ENCODE results near the gene TBC1D17.

TBC1D17 gene

GRCh38 chr19:49880162-49880869 lies 2.8 kb downstream of the TBC1D17 start:
- DNase-seq, result no peak
- Histone ChIP-seq H3K9me2 (replicated peaks; ENCODE audit: insufficient read depth, low read length) (no peaks in the 10 kb centered on the region), H3K27me3 (replicated peaks; ENCODE audit: insufficient read depth, low read length) (no peaks in the 10 kb centered on the region), H3K9ac (ENCODE audit: low read length) (no peak overlapping the region), H3K4me3 (ENCODE audit: low read length) (no peak overlapping the region), H3K36me3 (replicated peaks; ENCODE audit: insufficient read depth, low read length) (no peaks in the 10 kb centered on the region; the same call in 1 of the 2 replicates), H3K79me2 (ENCODE audit: low read length) (peaks cover 27% of the 10 kb centered on the region), H3K27ac (ENCODE audit: low read length) (no peak overlapping the region), H3K4me2 (ENCODE audit: low read depth, low read length) (no peak overlapping the region), H3K9me3 (replicated peaks; ENCODE audit: insufficient read depth, low read length) (no peaks in the 10 kb centered on the region), H2AFZ (ENCODE audit: low read length) (no peak overlapping the region), H3K4me1 (ENCODE audit: low read length) (peaks cover 3% of the 10 kb centered on the region; the same call in 1 of the 2 replicates), H3F3A (ENCODE audit: insufficient read depth, low read length) (peaks cover 4% of the 10 kb centered on the region; the same call in 1 of the 2 replicates), H4K20me1 (ENCODE audit: insufficient read depth, low read length) (no peaks in the 10 kb centered on the region)
- TF ChIP-seq EZH2phosphoT487 (IDR thresholded peaks at IDR 0.05; ENCODE audit: low read length), result no peak
- TF ChIP-seq CTCF (IDR thresholded peaks at IDR 0.05; ENCODE audit: low read length), result no peak
- TF ChIP-seq EZH2 (optimal IDR thresholded peaks at IDR 0.05; ENCODE audit: low read depth, low read length), result no peak

- no peaks in the 10 kb centered on the region for H4K20me1 ChIP-seq (ENCODE audit: insufficient read depth, low read length)
- H3F3A ChIP-seq (ENCODE audit: insufficient read depth, low read length), result peaks cover 4% of the 10 kb centered on the region; the same call in 1 of the 2 replicates
- H3K4me3 ChIP-seq (ENCODE audit: low read length), result no peak overlapping the region
- no peaks in the 10 kb centered on the region for H3K9me2 ChIP-seq (replicated peaks; ENCODE audit: insufficient read depth, low read length)
- H3K9me3 ChIP-seq (replicated peaks; ENCODE audit: insufficient read depth, low read length), result no peaks in the 10 kb centered on the region
- H3K27ac ChIP-seq (ENCODE audit: low read length), result no peak overlapping the region
- no peaks in the 10 kb centered on the region for H3K27me3 ChIP-seq (replicated peaks; ENCODE audit: insufficient read depth, low read length)
- no peak overlapping the region for H3K9ac ChIP-seq (ENCODE audit: low read length)
- no peaks in the 10 kb centered on the region for H3K4me1 ChIP-seq (ENCODE audit: low read length)
- no peaks in the 10 kb centered on the region; the same call in 1 of the 2 replicates for H3K36me3 ChIP-seq (replicated peaks; ENCODE audit: insufficient read depth, low read length)
- no peak overlapping the region for H2AFZ ChIP-seq (ENCODE audit: low read length)
- TF ChIP-seq EZH2 (optimal IDR thresholded peaks at IDR 0.05; ENCODE audit: low read depth, low read length), result no peak
- TF ChIP-seq EZH2phosphoT487 (IDR thresholded peaks at IDR 0.05; ENCODE audit: low read length), result no peak
- no peak for TF ChIP-seq CTCF (IDR thresholded peaks at IDR 0.05; ENCODE audit: low read length)
- H3K4me2 ChIP-seq (ENCODE audit: low read depth, low read length), result no peak overlapping the region
- H3K79me2 ChIP-seq (ENCODE audit: low read length), result peaks cover 19% of the 10 kb centered on the region
- DNase-seq, result no peak
Measured at GRCh38 chr19:49881186-49881585, 3.7 kb downstream of the TBC1D17 start.

GRCh38 chr19:49881672-49882394 lies 4.3 kb downstream of the TBC1D17 start:
- Histone ChIP-seq H3K36me3 (replicated peaks; ENCODE audit: insufficient read depth, low read length) (no peaks in the 10 kb centered on the region; the same call in 1 of the 2 replicates), H4K20me1 (ENCODE audit: insufficient read depth, low read length) (no peaks in the 10 kb centered on the region), H3K27ac (ENCODE audit: low read length) (no peak overlapping the region), H3K79me2 (ENCODE audit: low read length) (peaks cover 16% of the 10 kb centered on the region), H3K4me3 (ENCODE audit: low read length) (no peak overlapping the region), H3K27me3 (replicated peaks; ENCODE audit: insufficient read depth, low read length) (no peaks in the 10 kb centered on the region), H3K9me3 (replicated peaks; ENCODE audit: insufficient read depth, low read length) (no peaks in the 10 kb centered on the region), H3F3A (ENCODE audit: insufficient read depth, low read length) (peaks cover 4% of the 10 kb centered on the region; the same call in 1 of the 2 replicates), H3K9me2 (replicated peaks; ENCODE audit: insufficient read depth, low read length) (no peaks in the 10 kb centered on the region), H2AFZ (ENCODE audit: low read length) (no peak overlapping the region), H3K4me1 (ENCODE audit: low read length) (no peaks in the 10 kb centered on the region), H3K4me2 (ENCODE audit: low read depth, low read length) (no peak overlapping the region), H3K9ac (ENCODE audit: low read length) (no peak overlapping the region)
- DNase-seq, result no peak
- TF ChIP-seq EZH2 (optimal IDR thresholded peaks at IDR 0.05; ENCODE audit: low read depth, low read length) (no peak), EZH2phosphoT487 (IDR thresholded peaks at IDR 0.05; ENCODE audit: low read length) (no peak)

Data from MM.1S (cell line).